ENCODE data around the gene RNASE4.
"Not testable (repeated sequence)": the region's sequence is repeated elsewhere in the genome, so short reads cannot be mapped to it uniquely, and the experiment has no call there.

RNASE4 gene

DNA sequence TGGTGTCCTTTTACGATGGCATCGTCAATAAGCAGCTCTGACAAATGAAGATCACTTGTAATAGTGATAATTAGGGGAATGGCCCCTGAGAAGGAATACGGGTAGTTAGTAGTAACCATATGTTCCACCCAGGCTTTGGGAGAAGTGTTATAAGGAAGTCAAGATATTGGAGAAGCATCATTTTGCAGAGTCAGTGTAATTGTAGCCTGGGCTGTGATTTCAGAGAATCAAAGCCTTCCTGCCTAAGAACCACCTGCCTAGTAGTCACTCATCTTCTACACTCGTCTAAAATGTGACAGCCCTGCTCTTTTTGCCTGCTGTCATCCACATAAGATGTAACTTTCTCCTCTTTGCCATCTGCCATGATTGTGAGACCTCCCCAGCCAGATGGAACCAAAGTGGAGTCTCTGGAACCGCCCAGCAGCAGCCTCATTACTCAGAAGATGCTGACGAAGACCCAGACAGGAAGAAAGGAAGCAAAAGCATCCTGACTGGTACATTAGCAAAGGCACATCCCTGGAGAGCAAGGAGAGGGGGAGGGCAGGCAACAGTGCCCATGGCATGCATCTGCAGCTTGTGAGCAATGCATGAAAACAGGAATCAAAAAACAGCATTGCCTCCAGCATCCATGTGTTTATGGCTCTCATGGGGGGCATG is 48.7 kb downstream of the RNASE4 start:
- Mint-ChIP-seq H3K27me3 (peaks cover 7% of the 10 kb centered on the region), H3K9me3 (no peaks in the 10 kb centered on the region), H3K4me3 (no peak overlapping the region), H3K4me1 (ENCODE audit: low read depth) (no peaks in the 10 kb centered on the region), H3K36me3 (ENCODE audit: low read depth) (no peaks in the 10 kb centered on the region), H3K27ac (no peak overlapping the region)
- DNase-seq, result no peak

DNA sequence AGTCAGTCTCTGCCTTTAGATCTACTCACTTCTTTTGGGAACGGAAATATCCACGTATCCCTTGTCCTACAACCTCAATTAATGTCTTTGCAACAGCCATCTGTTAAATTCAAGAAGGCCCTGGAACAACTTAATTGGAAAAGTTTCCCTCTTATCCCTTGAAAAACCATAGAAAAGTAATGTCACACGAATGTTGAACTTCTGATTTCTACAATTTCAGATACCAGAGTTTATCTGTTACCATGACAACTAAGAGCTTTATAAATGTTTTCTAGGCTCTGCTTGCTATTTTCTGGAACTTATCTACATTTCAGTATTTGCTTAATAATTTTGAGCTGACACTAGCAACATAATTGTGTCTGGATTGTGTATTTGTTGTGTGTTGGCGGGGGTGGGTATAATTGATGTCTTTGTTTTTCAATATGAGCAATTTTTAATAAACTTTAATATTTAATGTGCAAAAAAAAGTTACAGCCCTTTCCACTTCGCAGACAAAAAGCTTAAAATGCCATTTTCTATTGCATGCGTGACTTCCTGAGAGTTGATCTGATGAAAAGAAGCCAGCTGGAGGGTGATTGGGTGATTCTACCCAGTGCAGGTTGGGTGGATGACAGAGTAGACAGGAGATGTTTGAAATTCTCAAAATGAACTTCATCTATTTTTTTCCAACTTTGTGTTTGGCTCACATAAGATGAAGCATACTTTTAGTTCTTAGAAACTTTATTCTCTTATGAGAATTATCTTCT is 49.5 kb downstream of the RNASE4 start:
- no peaks in the 10 kb centered on the region for H3K4me1 Mint-ChIP-seq (ENCODE audit: low read depth)

DNA sequence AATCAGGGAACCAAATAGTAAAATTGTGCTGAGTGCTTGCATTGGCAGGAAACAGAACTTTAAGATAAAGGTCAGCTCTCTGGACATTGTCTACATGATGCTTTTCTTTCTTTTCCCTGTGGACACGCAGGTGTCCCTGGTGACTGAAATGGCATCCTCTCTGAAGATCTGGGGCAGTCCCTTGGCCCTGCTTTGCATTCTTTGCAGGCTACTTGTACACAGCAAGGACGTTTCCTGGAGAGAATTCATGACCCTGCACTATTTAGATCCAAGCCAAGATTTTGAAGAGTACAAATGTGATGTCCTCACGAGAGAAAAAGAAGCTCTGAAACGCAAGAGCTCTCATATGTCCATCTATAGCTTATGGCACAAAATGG is 50.1 kb downstream of the RNASE4 start:
- Mint-ChIP-seq H3K9me3 (no peaks in the 10 kb centered on the region), H3K4me3 (no peak overlapping the region), H3K36me3 (ENCODE audit: low read depth) (no peaks in the 10 kb centered on the region), H3K4me1 (ENCODE audit: low read depth) (no peaks in the 10 kb centered on the region), H3K27ac (no peak overlapping the region), H3K27me3 (peaks cover 7% of the 10 kb centered on the region)
- DNase-seq, result no peak

More for the DNA sequence above, 49.5 kb downstream of the RNASE4 start:
- Mint-ChIP-seq H3K27me3 (peaks cover 7% of the 10 kb centered on the region), H3K36me3 (ENCODE audit: low read depth) (no peaks in the 10 kb centered on the region), H3K4me3 (no peak overlapping the region), H3K27ac (no peak overlapping the region), H3K9me3 (no peaks in the 10 kb centered on the region)
- DNase-seq, result no peak

DNA sequence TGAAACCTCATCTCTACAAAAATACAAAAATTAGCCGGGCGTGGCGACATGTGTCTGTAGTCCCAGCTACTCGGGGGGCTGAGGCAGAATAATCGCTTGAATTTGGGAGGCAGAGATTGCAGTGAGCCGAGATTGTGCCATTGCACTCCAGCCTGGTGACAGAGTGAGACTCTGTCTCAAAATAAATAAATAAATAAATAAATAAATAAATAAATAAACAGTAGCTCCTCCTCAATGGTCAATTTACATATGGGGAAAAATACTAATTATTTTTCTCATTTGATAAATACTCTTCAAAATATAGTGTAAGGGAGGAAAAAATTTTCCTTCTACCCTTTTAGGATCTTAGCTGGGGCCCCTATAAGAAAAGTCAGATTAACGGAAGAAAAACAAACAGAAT is 53.9 kb downstream of the RNASE4 start:
- H3K36me3 Mint-ChIP-seq (ENCODE audit: low read depth); H3K4me3 Mint-ChIP-seq; DNase-seq; H3K4me1 Mint-ChIP-seq (ENCODE audit: low read depth); H3K27me3 Mint-ChIP-seq; H3K9me3 Mint-ChIP-seq; H3K27ac Mint-ChIP-seq: not testable (repeated sequence)

DNA sequence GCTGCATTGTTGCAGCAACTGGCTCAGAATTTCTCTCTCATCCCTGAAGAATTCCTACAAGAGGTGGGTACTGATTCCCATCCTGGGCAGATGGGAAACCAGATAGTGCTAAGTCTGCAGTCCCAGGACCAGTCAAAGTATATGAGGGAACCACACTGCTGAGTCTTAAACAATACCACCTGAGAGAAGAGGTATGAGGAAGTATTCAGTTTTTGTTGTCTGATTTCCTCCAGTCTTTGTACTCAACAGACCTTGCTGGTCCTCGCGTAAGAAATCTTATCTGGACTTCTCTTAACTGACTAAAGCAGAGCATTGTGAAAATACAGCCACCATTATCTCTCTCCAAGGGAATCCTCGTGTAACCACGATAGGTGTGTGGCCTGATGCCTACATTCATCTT is 57.8 kb downstream of the RNASE4 start:
- Mint-ChIP-seq H3K27ac (no peak overlapping the region), H3K36me3 (ENCODE audit: low read depth) (no peaks in the 10 kb centered on the region), H3K27me3 (peaks cover 3% of the 10 kb centered on the region), H3K4me1 (ENCODE audit: low read depth) (no peaks in the 10 kb centered on the region), H3K4me3 (no peak overlapping the region), H3K9me3 (no peaks in the 10 kb centered on the region)
- no peak for DNase-seq

DNA sequence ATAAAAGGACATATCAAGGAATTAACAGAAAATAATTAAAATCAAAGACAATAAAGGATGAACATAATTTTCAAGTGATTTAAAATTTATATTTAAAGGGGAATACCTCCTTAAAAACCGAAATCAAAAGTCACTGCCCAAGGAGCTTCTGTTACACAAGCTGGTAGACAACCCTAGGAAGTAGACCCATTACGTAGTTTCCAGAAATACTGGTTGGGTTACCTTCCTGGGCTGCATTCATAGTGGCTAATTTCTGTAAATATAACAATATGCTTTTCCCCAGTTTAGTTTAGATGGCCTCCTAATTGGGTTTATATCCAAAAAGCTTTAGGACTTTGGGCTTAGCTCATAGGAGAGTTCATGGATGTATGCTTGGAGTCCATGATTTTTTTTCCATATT is 59.2 kb downstream of the RNASE4 start:
- Mint-ChIP-seq H3K36me3 (ENCODE audit: low read depth) (no peaks in the 10 kb centered on the region), H3K9me3 (no peaks in the 10 kb centered on the region), H3K4me1 (ENCODE audit: low read depth) (no peaks in the 10 kb centered on the region), H3K27me3 (peaks cover 3% of the 10 kb centered on the region), H3K27ac (no peak overlapping the region), H3K4me3 (no peak overlapping the region)
- no peak for DNase-seq

DNA sequence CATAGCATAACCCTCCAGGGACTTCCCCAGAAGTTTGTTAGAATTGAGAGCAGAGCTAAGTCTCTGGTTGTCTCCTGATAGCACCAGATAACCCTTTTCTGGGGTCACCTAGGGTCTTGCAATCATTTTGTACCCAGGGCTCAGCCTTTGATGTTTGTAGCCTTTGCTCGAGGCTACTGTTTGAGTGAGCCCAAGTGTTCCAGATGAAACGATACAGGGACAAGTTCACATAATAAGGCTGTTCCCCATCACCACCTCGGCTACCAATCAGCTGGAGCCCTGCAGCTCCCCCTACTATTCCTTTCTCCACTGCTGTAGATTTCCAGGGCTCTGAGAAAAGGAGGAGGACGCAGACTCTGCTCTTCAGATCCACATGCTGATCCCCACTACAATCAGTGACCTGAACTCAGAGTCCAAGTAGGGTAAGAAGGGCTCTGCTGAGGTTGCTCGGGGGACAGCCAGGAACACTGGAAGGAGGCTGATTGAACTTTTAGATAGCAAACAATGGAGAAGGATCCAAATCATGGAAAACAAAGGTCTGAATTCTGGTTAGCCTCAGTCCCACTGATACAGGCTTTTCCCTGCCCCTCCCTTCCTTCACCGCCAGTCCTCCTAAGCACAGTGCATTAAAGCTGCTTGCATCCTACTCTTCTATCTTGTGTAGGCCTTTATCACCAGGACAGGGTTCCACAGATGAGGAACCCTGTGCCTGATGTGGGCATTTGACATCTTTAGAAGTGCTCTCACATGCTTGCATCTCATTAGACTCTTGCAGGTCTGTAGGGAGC is 61.4 kb downstream of the RNASE4 start, which contains the start of gene EDDM3A:
Gene EDDM3A (plus strand): TSS at position 317 of the 788 bp plus-strand sequence. CDS start 1,694 bp downstream, outside the sequence.
- Mint-ChIP-seq H3K36me3 (ENCODE audit: low read depth) (no peaks in the 10 kb centered on the region), H3K9me3 (no peaks in the 10 kb centered on the region), H3K27ac (no peak within 1 kb of the TSS), H3K4me1 (ENCODE audit: low read depth) (no peaks in the 10 kb centered on the region), H3K4me3 (no peak within 1 kb of the TSS), H3K27me3 (peaks cover 8% of the 10 kb centered on the region)
- DNase-seq, result no peak

DNA sequence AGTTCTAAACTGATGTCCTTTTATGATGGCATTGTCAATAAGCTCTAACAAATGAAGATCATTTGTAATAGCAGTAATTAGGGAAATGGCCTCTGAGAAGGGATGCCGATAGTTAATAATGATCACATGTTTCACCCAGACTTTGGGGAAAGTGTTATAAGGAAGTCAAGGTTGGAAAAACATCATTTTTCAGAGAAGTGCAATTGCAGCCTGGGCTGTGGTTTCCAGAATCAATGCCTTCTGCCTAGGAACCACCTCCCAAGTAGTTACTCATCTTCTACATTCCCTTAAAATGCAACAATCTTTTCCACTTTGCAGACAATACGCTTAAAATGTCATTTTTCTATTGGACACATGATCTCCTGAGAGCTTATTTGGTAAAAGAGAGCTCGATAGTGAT is 62.2 kb downstream of the RNASE4 start:
- no peak for DNase-seq
- no peaks in the 10 kb centered on the region for H3K4me1 Mint-ChIP-seq (ENCODE audit: low read depth)
- no peak overlapping the region for H3K27ac Mint-ChIP-seq

DNA sequence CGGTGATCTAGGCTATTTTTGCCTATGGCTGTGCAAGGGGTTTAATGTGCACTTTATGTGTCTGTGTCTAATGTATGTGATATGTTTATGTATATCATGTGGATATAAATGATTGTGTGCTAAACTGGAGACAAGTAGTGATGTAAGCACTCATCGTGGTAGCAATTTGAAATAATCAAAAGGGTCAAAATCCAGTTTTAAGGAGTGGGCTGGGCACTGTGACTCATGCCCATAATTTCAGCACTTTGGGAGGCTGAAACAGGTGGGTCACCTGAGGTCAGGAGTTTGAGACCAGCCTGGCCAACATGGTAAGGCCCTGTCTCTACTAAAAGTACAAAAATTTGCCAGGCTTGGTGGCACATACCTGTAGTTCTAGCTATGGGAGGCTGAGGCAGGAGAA is 64.1 kb downstream of the RNASE4 start:
- H3K27me3 Mint-ChIP-seq, result peaks cover 13% of the 10 kb centered on the region
- no peak overlapping the region for H3K27ac Mint-ChIP-seq
- H3K4me3 Mint-ChIP-seq, result no peak overlapping the region
- H3K9me3 Mint-ChIP-seq, result peaks cover 12% of the 10 kb centered on the region
- H3K4me1 Mint-ChIP-seq (ENCODE audit: low read depth), result no peaks in the 10 kb centered on the region
- DNase-seq, result no peak
- H3K36me3 Mint-ChIP-seq (ENCODE audit: low read depth), result no peaks in the 10 kb centered on the region

More for the DNA sequence above, 62.2 kb downstream of the RNASE4 start:
- Mint-ChIP-seq H3K36me3 (ENCODE audit: low read depth) (no peaks in the 10 kb centered on the region), H3K27me3 (peaks cover 10% of the 10 kb centered on the region), H3K4me3 (no peak overlapping the region), H3K9me3 (peaks cover 1% of the 10 kb centered on the region)

DNA sequence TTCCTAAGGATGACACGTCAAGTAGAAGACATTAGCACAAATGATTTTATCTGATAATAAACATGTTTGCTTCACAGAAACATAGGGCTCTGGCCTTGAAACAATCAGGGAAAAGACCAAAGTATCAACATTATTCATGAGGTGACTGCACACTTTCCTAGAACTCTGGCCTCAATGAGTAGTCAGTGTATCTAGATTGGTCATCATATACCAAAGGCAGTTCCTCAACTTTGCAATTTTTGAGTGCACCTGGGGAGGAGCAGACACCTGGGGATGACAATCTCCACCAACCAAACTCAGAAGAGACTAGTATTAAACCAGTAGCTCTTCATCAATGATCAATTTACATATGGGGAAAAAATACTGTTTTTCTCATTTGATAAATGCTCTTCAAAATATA is 65.8 kb downstream of the RNASE4 start:
- Mint-ChIP-seq H3K36me3 (ENCODE audit: low read depth) (no peaks in the 10 kb centered on the region), H3K4me1 (ENCODE audit: low read depth) (no peaks in the 10 kb centered on the region), H3K27me3 (peaks cover 13% of the 10 kb centered on the region), H3K27ac (no peak overlapping the region), H3K9me3 (peaks cover 12% of the 10 kb centered on the region), H3K4me3 (no peak overlapping the region)
- DNase-seq, result no peak

All from activated T-cell treated with anti-CD3 and anti-CD28 coated beads, Interleukin-2, amount 50 U/mL, for 24 hours (primary cell).